ENCODE data around the gene KCTD3. TPM values are rescaled to one million over a fixed set of nuclear protein-coding genes. Genes with fewer than 3 reads are reported as not detected.

KCTD3 gene
- total RNA-seq, 1 experiment from 2014 or later: 34.7 TPM

DNA sequence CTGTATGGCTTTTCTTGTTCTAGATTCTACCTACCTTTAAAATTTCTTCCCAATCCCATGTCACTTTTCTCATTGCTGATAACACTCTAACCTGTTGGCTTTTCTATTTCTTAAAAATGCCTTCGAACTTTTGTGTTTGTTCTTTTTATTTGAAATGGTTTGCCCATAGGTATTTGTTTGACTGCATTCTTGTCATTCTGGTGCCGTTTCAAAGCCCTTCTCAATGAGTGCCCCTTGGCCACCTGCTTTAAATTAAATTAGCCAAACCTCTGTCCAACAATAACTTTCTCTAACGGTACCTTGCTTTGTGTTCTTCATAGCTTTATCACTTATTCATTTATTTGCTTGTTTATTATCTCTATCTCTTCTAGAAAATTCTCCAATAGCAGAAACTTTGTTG is 38.9 kb downstream of the KCTD3 start:
- Histone ChIP-seq H3K4me1 (ENCODE audit: control insufficient read depth, insufficient read depth, low read length) (no peaks in the 10 kb centered on the region), H3K9me3 (ENCODE audit: control insufficient read depth, insufficient read depth, low read depth, low read length) (no peaks in the 10 kb centered on the region), H3K27me3 (ENCODE audit: control insufficient read depth, insufficient read depth, low read length) (no peaks in the 10 kb centered on the region), H3K36me3 (ENCODE audit: control insufficient read depth, insufficient read depth, low read length) (peaks cover 27% of the 10 kb centered on the region), H3K27ac (ENCODE audit: low read length) (no peak overlapping the region), H3K4me3 (ENCODE audit: low read depth in 2 of 2, low read length in 2 of 2) (no peak overlapping the region)
- CTCF ChIA-PET: no interaction called here
- TF ChIP-seq SIN3A (IDR thresholded peaks at IDR 0.05; ENCODE audit: borderline replicate concordance, insufficient read depth, low read depth, low read length): no peak
- no peak for TF ChIP-seq CTCF (IDR thresholded peaks at IDR 0.05)
- TF ChIP-seq, protein P1, sequence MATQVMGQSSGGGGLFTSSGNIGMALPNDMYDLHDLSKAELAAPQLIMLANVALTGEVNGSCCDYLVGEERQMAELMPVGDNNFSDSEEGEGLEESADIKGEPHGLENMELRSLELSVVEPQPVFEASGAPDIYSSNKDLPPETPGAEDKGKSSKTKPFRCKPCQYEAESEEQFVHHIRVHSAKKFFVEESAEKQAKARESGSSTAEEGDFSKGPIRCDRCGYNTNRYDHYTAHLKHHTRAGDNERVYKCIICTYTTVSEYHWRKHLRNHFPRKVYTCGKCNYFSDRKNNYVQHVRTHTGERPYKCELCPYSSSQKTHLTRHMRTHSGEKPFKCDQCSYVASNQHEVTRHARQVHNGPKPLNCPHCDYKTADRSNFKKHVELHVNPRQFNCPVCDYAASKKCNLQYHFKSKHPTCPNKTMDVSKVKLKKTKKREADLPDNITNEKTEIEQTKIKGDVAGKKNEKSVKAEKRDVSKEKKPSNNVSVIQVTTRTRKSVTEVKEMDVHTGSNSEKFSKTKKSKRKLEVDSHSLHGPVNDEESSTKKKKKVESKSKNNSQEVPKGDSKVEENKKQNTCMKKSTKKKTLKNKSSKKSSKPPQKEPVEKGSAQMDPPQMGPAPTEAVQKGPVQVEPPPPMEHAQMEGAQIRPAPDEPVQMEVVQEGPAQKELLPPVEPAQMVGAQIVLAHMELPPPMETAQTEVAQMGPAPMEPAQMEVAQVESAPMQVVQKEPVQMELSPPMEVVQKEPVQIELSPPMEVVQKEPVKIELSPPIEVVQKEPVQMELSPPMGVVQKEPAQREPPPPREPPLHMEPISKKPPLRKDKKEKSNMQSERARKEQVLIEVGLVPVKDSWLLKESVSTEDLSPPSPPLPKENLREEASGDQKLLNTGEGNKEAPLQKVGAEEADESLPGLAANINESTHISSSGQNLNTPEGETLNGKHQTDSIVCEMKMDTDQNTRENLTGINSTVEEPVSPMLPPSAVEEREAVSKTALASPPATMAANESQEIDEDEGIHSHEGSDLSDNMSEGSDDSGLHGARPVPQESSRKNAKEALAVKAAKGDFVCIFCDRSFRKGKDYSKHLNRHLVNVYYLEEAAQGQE (IDR thresholded peaks at IDR 0.05; ENCODE audit: insufficient read depth in 1 of 2, low read depth in 2 of 2, low read length in 1 of 2): no peak
- TF ChIP-seq TCF7L2 (IDR thresholded peaks at IDR 0.05; ENCODE audit: low read depth, low read length): no peak
- no peak for TF ChIP-seq POLR2AphosphoS5 (IDR thresholded peaks at IDR 0.05; ENCODE audit: low read depth, low read length)
- POLR2A ChIA-PET: no interaction called here
- DNase-seq (ENCODE audit: low read depth, low spot score) (no peak), ATAC-seq (no peak)
- intact Hi-C loops (cut with micrococcal nuclease; ENCODE audit: unreplicated experiment) (no loop called here), in situ Hi-C loops (cut with HindIII; ENCODE audit: low pct_unique_long_range_greater_than_20kb, low sequenced_read_pairs) (no loop called here)
- no TSS peak for BruUV-seq (replicated peaks)

- Histone ChIP-seq H3K27ac (ENCODE audit: low read length) (no peak overlapping the region), H3K4me3 (ENCODE audit: low read depth in 2 of 2, low read length in 2 of 2) (no peak overlapping the region), H3K36me3 (ENCODE audit: control insufficient read depth, insufficient read depth, low read length) (peaks cover 30% of the 10 kb centered on the region), H3K4me1 (ENCODE audit: control insufficient read depth, insufficient read depth, low read length) (no peaks in the 10 kb centered on the region), H3K9me3 (ENCODE audit: control insufficient read depth, insufficient read depth, low read depth, low read length) (no peaks in the 10 kb centered on the region), H3K27me3 (ENCODE audit: control insufficient read depth, insufficient read depth, low read length) (no peaks in the 10 kb centered on the region)
- TF ChIP-seq CTCF (IDR thresholded peaks at IDR 0.05) (peak; percentile 59; the same call in 1 of the 2 replicates), SIN3A (IDR thresholded peaks at IDR 0.05; ENCODE audit: borderline replicate concordance, insufficient read depth, low read depth, low read length) (no peak)
- POLR2A ChIA-PET: no interaction called here
- intact Hi-C loops (cut with micrococcal nuclease; ENCODE audit: unreplicated experiment) (no loop called here), in situ Hi-C loops (cut with HindIII; ENCODE audit: low pct_unique_long_range_greater_than_20kb, low sequenced_read_pairs) (no loop called here)
- no TSS peak for BruUV-seq (replicated peaks)
- no peak for ATAC-seq
- CTCF ChIA-PET: no interaction called here
- DNase-seq (ENCODE audit: low read depth, low spot score): no peak
Measured at GRCh38 chr1:215606564-215607168, 39.6 kb downstream of the KCTD3 start.
